Measurements from ENCODE around the gene RNASE4.

- TF ChIP-seq CTCF (IDR thresholded peaks at IDR 0.05; ENCODE audit: low read length) (no peak), EZH2 (optimal IDR thresholded peaks at IDR 0.05; ENCODE audit: low read depth, low read length) (no peak), EZH2phosphoT487 (IDR thresholded peaks at IDR 0.05; ENCODE audit: low read length) (no peak)
Observed at GRCh38 chr14:20644520-20644919, 39.8 kb upstream of the RNASE4 start.
